ENCODE data around the gene HID1.
A peak's percentile ranks its signal among the peaks of the same experiment; 100 is the strongest.
"Not testable (repeated sequence)": the region's sequence is repeated elsewhere in the genome, so short reads cannot be mapped to it uniquely, and the experiment has no call there.

Gene HID1, protein sequence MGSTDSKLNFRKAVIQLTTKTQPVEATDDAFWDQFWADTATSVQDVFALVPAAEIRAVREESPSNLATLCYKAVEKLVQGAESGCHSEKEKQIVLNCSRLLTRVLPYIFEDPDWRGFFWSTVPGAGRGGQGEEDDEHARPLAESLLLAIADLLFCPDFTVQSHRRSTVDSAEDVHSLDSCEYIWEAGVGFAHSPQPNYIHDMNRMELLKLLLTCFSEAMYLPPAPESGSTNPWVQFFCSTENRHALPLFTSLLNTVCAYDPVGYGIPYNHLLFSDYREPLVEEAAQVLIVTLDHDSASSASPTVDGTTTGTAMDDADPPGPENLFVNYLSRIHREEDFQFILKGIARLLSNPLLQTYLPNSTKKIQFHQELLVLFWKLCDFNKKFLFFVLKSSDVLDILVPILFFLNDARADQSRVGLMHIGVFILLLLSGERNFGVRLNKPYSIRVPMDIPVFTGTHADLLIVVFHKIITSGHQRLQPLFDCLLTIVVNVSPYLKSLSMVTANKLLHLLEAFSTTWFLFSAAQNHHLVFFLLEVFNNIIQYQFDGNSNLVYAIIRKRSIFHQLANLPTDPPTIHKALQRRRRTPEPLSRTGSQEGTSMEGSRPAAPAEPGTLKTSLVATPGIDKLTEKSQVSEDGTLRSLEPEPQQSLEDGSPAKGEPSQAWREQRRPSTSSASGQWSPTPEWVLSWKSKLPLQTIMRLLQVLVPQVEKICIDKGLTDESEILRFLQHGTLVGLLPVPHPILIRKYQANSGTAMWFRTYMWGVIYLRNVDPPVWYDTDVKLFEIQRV

DNA sequence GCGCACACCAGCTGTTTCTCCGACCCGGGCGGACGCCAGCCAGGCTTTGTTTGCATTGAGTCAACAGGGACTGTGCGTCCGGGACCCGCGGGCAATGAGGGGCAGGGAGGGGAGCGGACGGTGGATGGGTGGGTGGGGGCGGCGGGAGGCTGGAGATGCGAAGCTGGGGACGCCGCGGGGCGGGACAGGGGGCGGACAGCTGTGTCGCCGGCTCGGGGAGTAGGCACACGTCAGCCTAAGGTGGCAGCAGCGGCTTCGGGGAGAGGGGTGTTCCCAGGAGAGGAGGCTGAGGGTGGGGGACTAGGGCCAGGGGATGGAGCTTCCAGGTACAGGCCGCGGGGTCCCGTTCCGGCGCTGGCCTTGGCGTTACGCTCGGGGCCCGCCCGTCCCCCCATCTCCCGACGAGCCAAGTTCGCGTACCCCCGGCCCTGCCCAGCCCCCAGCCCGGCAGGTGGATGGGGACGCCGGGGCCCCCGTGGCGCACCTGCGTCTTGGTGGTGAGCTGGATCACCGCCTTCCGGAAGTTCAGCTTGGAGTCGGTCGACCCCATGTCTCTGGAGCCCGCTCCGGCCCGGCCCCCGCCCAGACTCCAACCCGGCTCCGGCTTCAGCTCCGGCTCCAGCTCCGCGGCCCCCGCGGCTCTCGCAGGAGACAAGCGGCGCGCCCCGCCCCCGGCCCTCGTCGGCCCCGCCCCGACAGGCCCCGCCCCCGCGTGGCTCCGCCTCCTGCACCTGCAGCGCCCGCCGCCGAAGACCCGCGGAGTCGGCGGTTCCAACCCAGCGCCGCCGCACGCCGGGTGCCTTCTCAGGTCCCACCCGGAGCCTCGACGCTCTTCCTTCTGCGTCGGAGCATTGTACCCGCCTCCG, at the start of gene HID1:
TSS of gene HID1 (minus strand) at position 653 of the 866 bp plus-strand sequence. CDS start at position 550, 103 bp downstream.
- peak; percentile 50 for DNase-seq

DNA sequence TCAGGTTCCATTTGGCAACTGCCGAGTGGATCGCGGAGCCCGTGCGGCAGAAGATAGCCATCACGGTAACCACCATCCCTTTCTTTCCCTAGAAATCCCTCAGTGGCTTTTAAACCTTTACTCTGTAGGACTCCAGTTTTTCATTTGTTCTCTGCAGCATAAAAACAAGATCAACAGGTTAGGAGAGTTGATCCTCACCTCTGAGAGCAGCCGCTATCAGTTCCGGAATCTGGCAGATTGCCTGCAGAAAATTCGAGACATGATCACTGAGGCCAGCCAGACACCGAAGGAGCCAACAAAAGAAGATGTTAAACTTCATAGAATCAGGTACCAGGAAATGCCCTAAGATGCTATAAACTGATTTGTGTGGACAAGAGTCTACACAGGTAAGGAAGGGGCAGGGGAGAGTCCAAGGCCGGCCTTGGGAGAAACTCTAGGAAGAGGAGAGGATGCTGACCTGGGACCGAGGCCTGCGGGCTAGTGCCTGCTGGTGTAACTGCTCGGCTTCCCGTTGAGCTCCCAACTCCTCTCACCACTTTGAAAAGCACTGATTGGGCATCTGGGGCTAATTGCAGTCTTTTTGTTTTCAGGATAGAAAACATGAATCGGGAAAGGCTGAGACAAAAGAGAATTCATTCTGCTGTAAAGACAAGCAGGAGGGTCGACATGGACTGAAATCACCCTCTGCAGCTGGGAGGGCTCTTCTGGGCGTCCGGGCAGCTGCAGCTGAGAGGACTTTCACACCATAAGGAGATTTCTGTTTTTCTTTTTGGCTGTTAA, 48.0 kb upstream of the HID1 start:
- DNase-seq: no peak

DNA sequence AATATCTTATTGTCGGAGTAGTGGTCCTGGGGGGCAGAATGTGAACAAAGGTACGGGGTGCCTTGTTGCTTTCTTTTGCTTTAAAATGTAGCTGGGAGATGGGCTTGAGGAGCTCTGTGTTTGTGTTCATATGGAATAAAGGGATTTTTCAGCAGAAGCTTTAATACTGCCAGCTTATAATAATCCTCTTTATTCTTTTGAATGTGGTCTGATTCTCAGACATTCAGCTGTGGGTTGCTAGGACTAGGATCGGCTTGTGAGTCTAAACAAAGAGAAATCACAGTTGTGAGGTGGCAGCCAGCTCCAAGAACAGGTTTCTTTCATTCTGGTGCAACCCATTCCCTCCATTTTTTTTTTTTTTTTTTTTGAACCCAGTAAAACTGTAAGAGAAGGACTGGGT, 47.2 kb upstream of the HID1 start:
- DNase-seq: no peak

DNA sequence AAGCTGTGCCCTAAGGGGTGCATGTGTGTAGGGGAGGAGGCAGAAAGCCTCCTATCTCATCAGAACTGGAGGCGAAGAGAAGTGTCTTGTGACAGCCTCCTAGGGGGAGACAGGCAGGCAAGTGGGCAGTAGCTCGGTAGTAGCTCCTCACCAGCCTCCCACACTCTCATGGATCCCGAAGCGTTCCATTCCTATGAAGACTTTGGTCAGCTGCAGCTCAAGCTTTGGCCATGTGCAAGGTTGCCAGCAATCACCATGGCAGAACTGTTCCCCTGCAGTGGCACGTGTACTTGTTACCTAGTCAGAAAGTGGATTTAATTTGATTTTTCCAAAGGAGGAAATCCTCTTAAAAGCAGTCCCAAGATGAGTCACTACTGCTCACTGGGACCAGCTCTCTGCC, 46.6 kb upstream of the HID1 start:
- DNase-seq: no peak

DNA sequence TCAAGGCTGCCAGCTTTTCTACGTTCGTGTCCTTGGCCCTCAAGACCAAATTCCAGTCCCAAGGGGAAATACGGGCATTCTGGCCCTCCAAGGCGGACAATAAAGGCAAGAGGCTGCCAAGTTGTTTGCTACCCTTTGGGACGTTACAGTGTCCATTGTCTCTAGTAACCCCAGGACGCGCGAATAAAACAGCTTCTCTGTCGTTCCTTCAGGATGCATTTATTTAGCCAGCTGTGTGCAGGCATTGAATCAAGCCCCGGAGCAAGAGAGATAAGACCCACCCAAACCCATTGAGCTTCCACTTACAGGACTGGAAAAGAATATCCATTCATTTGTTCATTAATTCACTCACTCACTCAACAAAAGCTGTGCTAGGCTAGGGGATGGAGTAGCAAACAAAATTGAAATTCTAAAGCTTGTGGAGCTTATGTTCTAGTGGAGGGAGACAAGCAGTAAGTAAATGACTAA, 40.6 kb upstream of the HID1 start:
- DNase-seq: no peak

DNA sequence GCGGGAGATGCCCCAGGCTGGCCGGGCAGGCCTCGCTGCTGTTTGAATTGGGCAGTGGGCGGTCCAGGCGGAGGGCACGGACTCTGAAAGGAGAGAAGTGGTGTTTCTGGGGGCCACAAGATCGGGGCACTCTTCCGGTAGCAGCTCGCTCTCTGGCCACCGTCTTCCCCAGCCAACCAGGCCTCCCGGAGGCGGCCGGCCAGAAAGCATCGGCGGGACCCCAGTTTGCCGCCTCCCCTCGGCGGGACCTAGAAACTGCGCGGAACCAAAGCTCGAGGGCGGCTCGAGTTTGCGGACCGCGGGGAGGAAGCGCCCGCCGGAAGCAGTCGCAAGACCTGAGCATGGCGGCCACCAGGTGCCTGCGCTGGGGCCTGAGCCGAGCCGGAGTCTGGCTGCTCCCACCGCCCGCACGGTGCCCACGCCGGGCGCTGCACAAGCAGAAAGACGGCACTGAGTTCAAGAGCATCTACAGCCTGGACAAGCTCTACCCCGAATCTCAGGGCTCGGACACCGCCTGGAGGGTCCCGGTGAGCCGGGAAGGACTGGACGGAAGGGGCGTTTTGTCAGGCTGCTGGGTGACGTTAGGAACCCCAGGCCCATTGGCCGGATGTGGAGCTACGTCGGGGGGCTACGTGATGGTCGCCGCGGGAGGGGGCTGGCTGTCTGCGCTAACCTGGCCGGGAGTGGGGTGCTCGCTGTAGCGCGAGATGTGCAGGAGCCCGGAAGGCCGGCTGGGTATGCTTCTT, 40.0 kb upstream of the HID1 start, which contains the start of gene MRPL58:
TSS of gene MRPL58 (plus strand) at position 325 of the 746 bp plus-strand sequence. CDS start at position 342, 17 bp downstream.
- peak; percentile 26 for DNase-seq

DNA sequence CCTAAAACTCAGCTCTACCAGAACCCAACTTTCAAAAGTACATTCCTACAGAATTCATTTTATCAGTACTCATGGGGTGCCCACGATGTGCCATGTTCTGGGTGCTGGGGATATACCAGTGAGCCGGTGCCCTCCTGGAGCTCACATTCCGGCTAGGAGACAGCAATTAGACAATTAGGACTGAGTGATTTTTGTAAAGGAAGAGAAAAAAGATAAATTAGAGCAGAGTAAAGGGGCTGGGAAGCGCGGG, 39.5 kb upstream of the HID1 start:
- no peak for DNase-seq

DNA sequence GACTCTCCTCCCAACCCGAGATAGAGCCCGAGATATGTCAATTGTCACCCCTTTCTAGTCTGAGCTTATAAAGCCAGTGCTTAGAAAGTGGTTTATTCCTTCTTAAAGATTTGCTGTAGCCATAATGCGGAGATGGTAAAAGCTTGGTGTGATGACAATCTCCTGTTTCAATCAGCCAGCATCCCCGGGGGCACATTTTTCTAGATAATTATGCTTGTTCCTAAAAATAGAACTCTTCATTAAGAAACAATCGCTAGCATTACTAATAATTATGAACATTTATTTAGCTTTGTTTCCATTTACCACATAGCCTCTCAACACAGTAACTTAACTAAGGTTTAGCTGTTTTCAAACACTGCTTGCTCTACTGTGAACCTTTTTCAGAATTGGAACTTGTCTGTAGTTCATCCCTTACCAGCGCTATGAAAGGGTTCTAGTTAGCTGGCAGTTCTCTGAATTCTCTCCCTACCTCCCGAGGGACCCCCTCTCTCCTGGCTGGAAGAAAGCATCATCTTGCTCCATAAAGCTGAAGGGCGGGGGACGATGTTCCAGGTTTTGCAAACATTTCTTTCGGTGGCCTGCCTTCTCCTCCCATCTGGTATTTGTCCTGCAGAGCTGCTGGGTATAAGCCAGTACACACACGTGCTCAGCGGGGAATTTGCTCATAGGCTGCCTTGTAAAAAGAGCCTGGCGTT, 39.0 kb upstream of the HID1 start:
- no peak for DNase-seq

DNA sequence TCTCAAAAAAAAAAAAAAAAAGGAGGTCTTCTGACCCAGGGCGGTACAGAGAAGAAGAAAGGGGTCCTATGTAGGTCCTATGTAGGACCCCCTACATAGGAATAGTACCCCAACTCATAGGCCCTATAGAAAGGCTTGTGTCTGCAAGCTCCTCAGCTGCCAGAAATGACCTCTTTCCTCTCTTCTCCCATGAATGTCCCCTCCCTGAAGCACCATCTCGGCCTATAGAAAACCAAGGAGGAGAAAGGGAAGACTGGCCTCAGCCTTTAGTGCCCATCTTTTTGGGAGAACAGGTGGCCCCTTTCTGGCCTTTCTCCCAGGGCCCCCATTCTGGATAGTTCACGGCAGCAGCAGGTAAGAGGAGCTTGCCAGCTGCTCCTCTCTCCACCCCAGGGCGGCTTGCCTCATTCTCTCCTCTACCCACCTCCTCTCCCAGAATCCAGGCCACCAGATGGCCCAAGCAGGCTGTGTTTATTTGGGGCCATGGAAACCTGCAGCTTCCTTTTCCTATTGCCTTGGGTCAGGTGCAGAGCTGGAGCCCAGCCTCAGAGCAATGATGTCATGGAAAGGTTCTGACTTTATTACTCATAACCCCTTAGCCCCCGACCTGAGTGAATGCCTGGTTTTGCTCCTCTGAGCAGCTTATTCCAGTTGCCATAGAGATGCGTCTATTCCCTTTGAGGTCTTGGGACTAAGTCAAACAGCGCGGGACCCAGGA, 38.3 kb upstream of the HID1 start:
- DNase-seq: no peak

DNA sequence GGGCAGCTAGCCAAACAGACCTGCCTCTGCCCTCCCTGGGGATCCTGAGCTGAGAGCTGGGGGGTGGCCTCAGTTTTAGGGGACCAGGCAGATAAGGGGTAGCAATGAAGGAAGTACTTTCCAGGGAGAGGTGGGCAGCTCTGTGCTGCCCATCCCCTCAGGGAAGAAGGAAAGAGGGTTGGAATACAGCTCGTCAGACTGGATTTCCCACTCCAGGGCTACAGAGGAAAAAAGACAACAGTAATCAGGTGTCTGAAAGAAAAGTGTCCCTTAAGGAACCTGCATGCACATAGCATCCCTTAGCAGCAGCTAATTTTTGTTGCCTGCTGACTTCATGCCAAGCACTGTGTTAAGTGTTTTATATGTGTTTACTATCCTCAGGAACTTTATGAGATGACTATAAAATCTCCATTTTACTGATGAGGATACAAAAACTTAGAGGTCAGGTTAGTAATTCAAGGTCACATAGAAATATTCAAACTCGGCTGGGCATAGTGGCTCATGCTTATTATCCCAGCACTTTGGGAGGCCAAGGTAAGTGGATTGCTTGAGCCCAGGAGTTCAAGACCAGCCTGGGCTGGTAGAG, 36.7 kb upstream of the HID1 start:
- no peak for DNase-seq

DNA sequence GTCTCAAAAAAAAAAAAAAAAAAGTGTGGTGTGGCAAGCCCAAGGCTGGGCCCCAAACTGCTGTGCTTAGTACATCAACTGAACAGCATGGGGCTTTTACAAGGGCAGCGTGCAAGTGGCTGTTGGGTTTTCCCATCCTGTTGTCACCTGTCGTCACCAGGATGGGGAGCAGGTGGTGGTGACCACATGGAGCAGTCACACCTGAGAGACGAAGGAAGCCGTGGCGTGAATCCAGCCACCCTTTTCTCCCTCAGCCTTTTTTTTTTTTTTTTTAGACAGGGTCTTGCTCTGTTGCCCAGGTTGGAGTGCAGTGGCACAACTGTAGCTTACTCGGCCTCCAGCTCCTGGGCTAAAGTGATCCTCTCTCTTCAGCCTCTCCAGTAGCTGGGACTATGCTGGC, 35.8 kb upstream of the HID1 start:
- DNase-seq: no peak

DNA sequence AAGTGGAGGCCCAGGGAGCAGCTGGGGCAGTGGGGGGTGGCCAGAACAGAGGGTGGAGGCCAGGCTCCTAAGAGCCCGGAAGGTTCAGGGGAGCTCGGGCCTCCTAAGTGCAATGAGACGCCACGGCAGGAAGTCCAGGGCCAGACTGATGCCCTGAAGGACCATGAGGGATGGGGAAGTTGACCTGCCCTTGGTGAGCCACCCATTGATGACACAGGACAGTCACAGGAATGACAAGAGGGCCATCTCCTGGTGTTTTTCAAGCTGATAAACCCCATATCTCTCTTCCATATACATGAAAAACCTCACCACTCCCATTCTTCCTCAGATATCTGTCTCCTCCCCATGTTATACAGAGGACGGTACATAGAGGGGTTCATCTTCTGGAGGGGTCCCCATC, 34.1 kb upstream of the HID1 start:
- no peak for DNase-seq

DNA sequence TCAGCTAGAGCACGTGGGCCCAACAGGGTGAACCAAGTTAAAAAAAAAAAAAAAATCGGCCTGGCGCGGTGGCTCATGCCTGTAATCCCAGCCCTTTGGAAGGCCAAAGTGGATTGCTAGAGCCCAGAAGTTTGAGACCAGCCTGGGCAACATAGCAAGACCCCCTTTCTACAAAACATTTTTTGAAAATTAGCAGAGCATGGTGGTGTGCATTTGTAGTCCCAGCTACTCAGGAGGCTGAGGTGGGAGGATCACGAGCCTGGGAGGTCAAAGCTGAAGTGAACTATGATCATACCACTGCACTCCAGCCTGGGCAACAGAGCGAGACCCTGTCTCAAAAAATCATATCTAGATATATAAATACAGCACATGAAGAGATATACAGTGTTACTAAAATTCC, 33.5 kb upstream of the HID1 start:
- DNase-seq: not testable (repeated sequence)

DNA sequence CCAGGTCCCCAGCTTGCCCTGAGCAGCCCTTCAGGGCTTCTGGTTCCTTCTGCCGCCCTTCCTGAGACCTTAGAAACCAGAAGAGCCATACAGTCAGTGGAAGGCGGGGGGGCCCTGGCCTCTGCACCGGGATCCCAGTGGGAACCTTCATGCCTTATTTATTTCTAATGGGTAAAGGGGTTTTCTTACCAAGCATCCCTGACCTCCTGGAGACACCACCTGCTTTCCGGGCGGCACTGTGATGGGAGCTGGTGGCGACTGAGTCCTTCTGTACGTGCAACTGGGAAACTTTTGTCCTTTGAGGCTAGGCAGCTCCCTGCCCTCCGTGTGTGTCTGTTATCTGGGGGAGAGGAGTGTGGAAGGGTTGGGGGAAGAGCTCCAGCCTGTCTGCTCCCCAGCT, 32.7 kb upstream of the HID1 start:
- DNase-seq: no peak

DNA sequence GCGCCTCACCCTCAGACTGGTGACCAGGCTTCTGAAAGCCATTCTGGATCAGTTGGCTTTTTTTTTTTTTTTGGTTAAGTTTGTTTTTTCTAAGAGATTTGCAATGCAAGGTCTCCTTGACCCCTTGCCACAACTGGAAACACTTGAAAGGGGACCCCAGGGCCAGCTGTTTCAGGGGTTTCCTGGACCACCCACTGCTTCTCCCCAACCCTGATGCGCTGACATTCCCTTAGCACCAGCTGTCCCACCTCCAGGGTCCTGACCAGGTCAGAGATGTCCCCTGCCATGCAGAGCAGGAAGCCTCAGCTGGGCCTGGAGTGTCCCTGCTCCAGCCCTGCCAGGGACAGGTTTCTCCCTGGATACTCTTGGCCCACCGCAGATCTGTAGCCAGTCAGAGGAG, 31.8 kb upstream of the HID1 start:
- no peak for DNase-seq

DNA sequence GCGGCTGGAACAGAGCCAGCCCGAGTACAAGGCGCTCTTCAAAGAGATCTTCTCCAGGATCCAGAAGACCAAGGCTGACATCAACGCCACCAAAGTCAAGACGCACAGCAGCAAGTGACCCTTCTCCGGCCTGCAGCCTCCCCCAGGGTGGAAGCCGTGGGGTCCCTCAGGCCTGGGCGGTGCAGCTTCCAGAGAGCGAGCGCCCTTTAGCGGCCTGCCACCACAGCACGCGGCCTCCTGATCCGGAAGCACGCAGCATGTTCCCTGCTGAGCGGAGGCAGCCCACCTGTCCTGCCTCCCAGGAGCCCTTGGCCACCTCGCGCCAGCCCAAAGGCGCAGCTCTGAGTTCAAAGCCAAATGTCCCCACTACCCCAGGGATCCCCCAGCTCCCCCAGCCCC, 31.4 kb upstream of the HID1 start:
- no peak for DNase-seq

DNA sequence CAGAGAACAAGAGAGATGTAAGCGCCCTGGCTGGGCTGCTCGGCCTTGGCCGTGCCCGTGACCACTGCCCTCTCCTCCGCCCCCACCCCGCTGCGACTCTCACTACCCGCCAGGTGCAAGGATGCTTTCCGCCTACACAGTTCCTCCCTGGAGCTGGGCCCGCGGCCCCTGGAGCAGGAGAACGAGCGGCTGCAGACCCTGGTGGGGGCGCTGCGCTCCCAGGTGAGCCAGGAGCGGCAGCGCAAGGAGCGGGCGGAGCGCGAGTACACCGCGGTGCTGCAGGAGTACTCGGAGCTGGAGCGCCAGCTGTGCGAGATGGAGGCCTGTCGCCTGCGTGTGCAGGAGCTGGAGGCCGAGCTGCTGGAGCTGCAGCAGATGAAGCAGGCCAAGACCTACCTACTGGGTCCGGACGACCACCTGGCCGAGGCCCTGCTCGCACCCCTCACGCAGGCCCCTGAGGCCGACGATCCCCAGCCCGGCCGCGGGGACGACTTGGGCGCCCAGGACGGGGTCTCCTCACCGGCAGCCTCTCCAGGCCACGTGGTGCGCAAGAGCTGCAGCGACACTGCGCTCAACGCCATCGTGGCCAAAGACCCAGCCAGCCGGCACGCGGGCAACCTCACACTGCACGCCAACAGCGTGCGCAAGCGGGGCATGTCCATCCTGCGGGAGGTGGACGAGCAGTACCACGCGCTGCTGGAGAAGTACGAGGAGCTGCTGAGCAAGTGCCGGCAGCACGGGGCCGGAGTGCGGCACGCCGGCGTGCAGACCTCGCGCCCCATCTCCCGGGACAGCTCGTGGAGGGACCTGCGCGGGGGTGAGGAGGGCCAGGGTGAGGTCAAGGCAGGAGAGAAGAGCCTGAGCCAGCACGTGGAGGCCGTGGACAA, 30.8 kb upstream of the HID1 start:
- DNase-seq: no peak

DNA sequence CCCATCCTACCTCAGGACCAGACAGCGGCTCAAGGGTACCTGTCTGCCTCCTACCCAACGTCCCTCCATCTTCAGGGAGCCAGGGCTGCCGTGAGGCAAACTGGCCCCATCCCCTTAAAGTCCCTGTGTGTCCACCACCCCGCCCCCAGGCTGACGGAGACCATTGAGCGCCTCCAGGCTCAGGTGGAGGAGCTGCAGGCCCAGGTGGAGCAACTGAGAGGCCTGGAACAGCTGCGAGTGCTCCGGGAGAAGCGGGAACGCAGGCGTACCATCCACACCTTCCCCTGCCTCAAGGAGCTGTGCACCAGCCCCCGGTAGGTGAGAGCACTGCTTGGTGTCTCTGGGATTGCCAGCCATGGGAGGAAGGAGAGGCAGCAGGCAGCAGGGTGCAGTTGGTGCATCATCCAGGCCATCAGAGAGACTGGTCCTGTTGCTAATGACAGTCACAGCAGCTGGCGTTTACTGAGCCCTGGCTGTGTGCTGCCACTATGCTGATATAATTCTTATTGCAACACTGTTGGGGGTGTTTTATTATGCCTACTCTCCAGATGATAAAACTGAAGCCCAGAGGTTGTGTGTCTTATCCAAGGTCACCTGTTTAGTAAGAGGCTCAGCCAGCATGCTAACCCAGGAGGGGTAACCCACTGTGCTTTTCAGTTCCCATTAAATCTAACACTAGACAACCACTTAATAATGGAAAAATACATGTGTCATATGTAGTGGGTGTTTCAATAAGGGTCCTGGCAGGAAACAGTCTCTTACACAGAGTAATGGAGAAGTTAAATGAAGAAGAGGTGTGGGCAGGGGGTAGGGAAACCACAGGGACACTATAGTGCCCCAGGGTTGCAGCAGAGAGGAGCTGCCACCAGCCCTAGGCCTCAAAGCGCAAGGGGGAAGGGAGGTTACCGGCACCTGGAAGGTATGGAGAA, 29.6 kb upstream of the HID1 start:
- no peak for DNase-seq
